K562 (cell line): Measurements from ENCODE around the gene COPE. TPM values are rescaled to one million over a fixed set of nuclear protein-coding genes. Genes with fewer than 3 reads are reported as not detected.
A peak's percentile ranks its signal among the peaks of the same experiment; 100 is the strongest.

Experiments used
- ASH1L ChIP-seq: fragments of 450-650 bp; IDR thresholded peaks from 2 replicates; pipeline ENCODE4 v1.6.1; 2018; ENCODE audit warnings: borderline replicate concordance, mild to moderate bottlenecking, low read depth; ENCODE audit not compliant: partially characterized antibody
- BCOR ChIP-seq: fragments of 450-650 bp; IDR thresholded peaks from 2 replicates; pipeline ENCODE4 v1.6.1; 2016
- BDP1 ChIP-seq: IDR thresholded peaks from 3 replicates; pipeline ENCODE4 v1.6.1; 2011; ENCODE audit not compliant: insufficient read length, insufficient read depth
- ELF2 ChIP-seq: fragments of 250-450 bp; sonication (Bioruptor Pico); IDR thresholded peaks from 2 replicates; pipeline ENCODE4 v1.5.0; 2021; ENCODE audit warnings: mild to moderate bottlenecking
- EP300 ChIP-seq: IDR thresholded peaks from 2 replicates; pipeline ENCODE4 v1.6.1; 2012; ENCODE audit warnings: low read length, improper control_type of control experiment
- MXI1 ChIP-seq: IDR thresholded peaks from 2 replicates; pipeline ENCODE4 v1.6.1; 2011; ENCODE audit warnings: low read depth, mild to moderate bottlenecking, improper control_type of control experiment, low read length
- MYNN ChIP-seq, 2 experiments: sonication (generic); formaldehyde crosslinking in 1 of 2; IDR thresholded peaks; 2 replicates each; pipeline versions ENCODE4 v1.5.0 to v1.6.1; 2016 to 2020; ENCODE audit warnings: antibody characterized with exemption in 1 of 2, missing genetic modification reagents in 1 of 2
- NR2C1 ChIP-seq, 2 experiments: fragments of 450-650 bp; IDR thresholded peaks; 2 replicates each; pipeline ENCODE4 v1.6.1; 2017; ENCODE audit warnings: mild to moderate bottlenecking in 2 of 2, antibody characterized with exemption in 1 of 2, inconsistent platforms in 1 of 2, missing compliant biosample characterization in 1 of 2, missing genetic modification characterization in 1 of 2
- POLR2A ChIP-seq: fragments of 450-650 bp; conservative IDR thresholded peaks from 2 replicates; pipeline ENCODE4 v1.6.1; 2016
- PYGO2 ChIP-seq: fragments of 450-650 bp; IDR thresholded peaks from 2 replicates; pipeline ENCODE4 v1.6.1; 2016; ENCODE audit warnings: mild to moderate bottlenecking, missing genetic modification characterization, moderate library complexity, missing compliant biosample characterization
- RBM17 ChIP-seq: fragments of 200-400 bp; formaldehyde crosslinking; IDR thresholded peaks from 2 replicates; pipeline ENCODE4 v1.6.1; 2017; ENCODE audit warnings: low read depth, mild to moderate bottlenecking, low read length, borderline replicate concordance
- ZBTB2 ChIP-seq: fragments of 450-650 bp; IDR thresholded peaks from 2 replicates; pipeline ENCODE4 v1.6.1; 2016; ENCODE audit warnings: antibody characterized with exemption
- ZNF668 ChIP-seq: fragments of 250-450 bp; sonication (Bioruptor Pico); IDR thresholded peaks from 2 replicates; pipeline ENCODE4 v1.8.0; 2022; ENCODE audit warnings: mild to moderate bottlenecking, inconsistent platforms
- polyA plus RNA-seq, 8 experiments: library from polyadenylated mRNA; depleted of rRNA in 4 of 8; stranded (reverse) in 5 of 8; unstranded in 3 of 8; fragments of >200 nt; fragmentation: Nextera tagmentation in 2 of 8; fragmentation: Illumina TruSeq in 1 of 8; extraction: Ambion mirVana in 2 of 8; extraction: Trizol in 1 of 8; gene quantifications; 2 replicates each; pipeline versions ENCODE4 v1.2.1 to v1.2.3, GENCODE V29; 2011 to 2014; ENCODE audit warnings: inconsistent platforms in 1 of 8, missing spikeins in 1 of 8
- total RNA-seq, 7 experiments: library from RNA; depleted of rRNA in 6 of 7; stranded (reverse); fragments of >200 nt in 6 of 7; fragmentation: Illumina TruSeq in 2 of 7; extraction: Trizol in 2 of 7; gene quantifications; 2 replicates each; pipeline versions ENCODE4 v1.2.1 to v1.2.3, GENCODE V29; 2011 to 2021; ENCODE audit warnings: low replicate concordance in 1 of 7
- TF ChIP-seq, protein P1 (sequence below): fragments of 450-650 bp; IDR thresholded peaks from 2 replicates; pipeline ENCODE4 v1.6.1; 2018; ENCODE audit not compliant: partially characterized antibody
- TF ChIP-seq, protein P2 (sequence below): fragments of 450-650 bp; IDR thresholded peaks from 2 replicates; pipeline ENCODE4 v1.7.1; 2018; ENCODE audit warnings: mild to moderate bottlenecking, low read depth; ENCODE audit not compliant: partially characterized antibody
- TF ChIP-seq, protein P3 (sequence below): fragments of 250-450 bp; sonication (Bioruptor Pico); IDR thresholded peaks from 2 replicates; pipeline ENCODE4 v1.5.0; 2021
- TF ChIP-seq, protein P4 (sequence below), 2 experiments: fragments of 250-450 bp in 1 of 2; fragments of 450-650 bp in 1 of 2; sonication (Bioruptor Pico) in 1 of 2; IDR thresholded peaks; 2 replicates each; pipeline versions ENCODE4 v1.6.1 to v1.8.0; 2016 to 2021; ENCODE audit warnings: mild to moderate bottlenecking in 2 of 2, moderate library complexity in 2 of 2, missing compliant biosample characterization in 1 of 2, missing genetic modification characterization in 1 of 2

COPE gene
- total and polyA plus RNA-seq, 9 of the 15 experiments (the other 6 are each of a cell fraction or from before 2014, with no cell fraction given) = 5.8 to 273 (median 147) TPM

DNA sequence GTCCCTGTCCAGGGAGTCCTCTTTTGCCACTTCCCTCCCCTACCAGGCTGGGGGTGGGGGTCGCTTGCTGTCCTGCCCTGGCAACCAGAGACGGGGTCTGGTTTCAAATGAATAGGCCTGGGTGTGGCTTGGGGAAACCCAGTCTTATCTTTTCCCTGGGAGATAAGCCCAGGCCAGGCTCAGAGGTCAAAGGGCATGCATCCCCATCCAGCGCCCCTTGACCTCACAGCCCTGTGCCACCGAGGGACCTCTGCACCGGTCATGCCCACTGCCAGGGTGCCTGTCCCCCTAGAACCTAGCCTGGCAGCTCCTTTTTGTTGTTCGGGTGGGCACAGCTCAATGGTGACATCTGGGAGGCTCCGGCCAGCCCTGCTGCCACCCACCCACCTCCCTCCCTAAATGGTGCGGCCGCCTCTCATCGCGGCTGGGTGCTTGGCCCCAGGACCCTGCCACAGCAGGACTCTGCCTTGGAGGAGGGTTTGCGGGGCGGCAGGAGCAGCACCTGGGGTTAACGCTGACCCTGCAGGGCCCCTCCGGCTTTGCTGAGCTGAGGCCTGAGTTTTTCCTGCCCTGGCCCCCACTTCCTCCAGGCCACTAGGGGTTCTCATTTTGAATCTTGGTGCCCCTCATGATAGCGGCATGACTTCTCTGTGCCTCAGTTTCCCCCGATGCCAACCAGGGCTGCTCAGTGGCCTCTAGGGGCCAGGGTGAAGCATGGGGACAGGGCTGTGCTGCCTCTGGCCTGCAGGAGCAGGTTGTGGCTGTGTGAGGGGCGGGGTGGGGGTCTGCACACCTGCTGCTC lies 20.4 kb downstream of the COPE start (continued):
- TF ChIP-seq MXI1 = no peak
- TF ChIP-seq ZBTB2 = 0 out of 2 replicates have a peak, but pooled peaks have one; percentile 20
- TF ChIP-seq NR2C1 (IDR thresholded peaks at IDR 0.05) = peak; percentile 90
- TF ChIP-seq NR2C1 (tag; IDR thresholded peaks at IDR 0.05) = peak; percentile 96
- no peak for TF ChIP-seq PYGO2
- peak; percentile 35; the same call in 1 of the 2 replicates for TF ChIP-seq BCOR
- TF ChIP-seq MYNN (IDR thresholded peaks at IDR 0.05) = peak; percentile 62; the same call in 1 of the 2 replicates
- no peak for TF ChIP-seq MYNN (CRISPR knock-in tag; IDR thresholded peaks at IDR 0.05)
- TF ChIP-seq EP300 = no peak
- TF ChIP-seq, protein P1, sequence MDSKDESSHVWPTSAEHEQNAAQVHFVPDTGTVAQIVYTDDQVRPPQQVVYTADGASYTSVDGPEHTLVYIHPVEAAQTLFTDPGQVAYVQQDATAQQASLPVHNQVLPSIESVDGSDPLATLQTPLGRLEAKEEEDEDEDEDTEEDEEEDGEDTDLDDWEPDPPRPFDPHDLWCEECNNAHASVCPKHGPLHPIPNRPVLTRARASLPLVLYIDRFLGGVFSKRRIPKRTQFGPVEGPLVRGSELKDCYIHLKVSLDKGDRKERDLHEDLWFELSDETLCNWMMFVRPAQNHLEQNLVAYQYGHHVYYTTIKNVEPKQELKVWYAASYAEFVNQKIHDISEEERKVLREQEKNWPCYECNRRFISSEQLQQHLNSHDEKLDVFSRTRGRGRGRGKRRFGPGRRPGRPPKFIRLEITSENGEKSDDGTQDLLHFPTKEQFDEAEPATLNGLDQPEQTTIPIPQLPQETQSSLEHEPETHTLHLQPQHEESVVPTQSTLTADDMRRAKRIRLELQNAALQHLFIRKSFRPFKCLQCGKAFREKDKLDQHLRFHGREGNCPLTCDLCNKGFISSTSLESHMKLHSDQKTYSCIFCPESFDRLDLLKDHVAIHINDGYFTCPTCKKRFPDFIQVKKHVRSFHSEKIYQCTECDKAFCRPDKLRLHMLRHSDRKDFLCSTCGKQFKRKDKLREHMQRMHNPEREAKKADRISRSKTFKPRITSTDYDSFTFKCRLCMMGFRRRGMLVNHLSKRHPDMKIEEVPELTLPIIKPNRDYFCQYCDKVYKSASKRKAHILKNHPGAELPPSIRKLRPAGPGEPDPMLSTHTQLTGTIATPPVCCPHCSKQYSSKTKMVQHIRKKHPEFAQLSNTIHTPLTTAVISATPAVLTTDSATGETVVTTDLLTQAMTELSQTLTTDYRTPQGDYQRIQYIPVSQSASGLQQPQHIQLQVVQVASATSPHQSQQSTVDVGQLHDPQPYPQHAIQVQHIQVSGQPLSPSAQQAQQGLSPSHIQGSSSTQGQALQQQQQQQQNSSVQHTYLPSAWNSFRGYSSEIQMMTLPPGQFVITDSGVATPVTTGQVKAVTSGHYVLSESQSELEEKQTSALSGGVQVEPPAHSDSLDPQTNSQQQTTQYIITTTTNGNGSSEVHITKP = no peak
- no peak for TF ChIP-seq ZNF668 (CRISPR knock-in tag)
- TF ChIP-seq ELF2 (CRISPR knock-in tag) = 0 out of 2 replicates have a peak, but pooled peaks have one; percentile 14
- TF ChIP-seq BDP1 = no peak
- TF ChIP-seq ASH1L = no peak
- TF ChIP-seq, protein P2, sequence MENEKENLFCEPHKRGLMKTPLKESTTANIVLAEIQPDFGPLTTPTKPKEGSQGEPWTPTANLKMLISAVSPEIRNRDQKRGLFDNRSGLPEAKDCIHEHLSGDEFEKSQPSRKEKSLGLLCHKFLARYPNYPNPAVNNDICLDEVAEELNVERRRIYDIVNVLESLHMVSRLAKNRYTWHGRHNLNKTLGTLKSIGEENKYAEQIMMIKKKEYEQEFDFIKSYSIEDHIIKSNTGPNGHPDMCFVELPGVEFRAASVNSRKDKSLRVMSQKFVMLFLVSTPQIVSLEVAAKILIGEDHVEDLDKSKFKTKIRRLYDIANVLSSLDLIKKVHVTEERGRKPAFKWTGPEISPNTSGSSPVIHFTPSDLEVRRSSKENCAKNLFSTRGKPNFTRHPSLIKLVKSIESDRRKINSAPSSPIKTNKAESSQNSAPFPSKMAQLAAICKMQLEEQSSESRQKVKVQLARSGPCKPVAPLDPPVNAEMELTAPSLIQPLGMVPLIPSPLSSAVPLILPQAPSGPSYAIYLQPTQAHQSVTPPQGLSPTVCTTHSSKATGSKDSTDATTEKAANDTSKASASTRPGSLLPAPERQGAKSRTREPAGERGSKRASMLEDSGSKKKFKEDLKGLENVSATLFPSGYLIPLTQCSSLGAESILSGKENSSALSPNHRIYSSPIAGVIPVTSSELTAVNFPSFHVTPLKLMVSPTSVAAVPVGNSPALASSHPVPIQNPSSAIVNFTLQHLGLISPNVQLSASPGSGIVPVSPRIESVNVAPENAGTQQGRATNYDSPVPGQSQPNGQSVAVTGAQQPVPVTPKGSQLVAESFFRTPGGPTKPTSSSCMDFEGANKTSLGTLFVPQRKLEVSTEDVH = peak; percentile 27
- peak; percentile 48; the same call in 1 of the 2 replicates for TF ChIP-seq POLR2A
- TF ChIP-seq, protein P3, sequence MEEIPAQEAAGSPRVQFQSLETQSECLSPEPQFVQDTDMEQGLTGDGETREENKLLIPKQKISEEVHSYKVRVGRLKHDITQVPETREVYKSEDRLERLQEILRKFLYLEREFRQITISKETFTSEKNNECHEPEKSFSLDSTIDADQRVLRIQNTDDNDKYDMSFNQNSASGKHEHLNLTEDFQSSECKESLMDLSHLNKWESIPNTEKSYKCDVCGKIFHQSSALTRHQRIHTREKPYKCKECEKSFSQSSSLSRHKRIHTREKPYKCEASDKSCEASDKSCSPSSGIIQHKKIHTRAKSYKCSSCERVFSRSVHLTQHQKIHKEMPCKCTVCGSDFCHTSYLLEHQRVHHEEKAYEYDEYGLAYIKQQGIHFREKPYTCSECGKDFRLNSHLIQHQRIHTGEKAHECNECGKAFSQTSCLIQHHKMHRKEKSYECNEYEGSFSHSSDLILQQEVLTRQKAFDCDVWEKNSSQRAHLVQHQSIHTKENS (CRISPR knock-in tag) = no peak
- TF ChIP-seq, protein P4, sequence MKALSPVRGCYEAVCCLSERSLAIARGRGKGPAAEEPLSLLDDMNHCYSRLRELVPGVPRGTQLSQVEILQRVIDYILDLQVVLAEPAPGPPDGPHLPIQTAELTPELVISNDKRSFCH (CRISPR knock-in tag; IDR thresholded peaks at IDR 0.05) = no peak
- TF ChIP-seq, protein P4 (tag; IDR thresholded peaks at IDR 0.05) = no peak
- TF ChIP-seq RBM17 = no peak
